ENCODE data around the gene PCDHGB2.
"Not testable (repeated sequence)": the region's sequence is repeated elsewhere in the genome, so short reads cannot be mapped to it uniquely, and the experiment has no call there.

Gene PCDHGB2

GRCh38 chr5:141389153-141390042, 29.6 kb downstream of the PCDHGB2 start:
- no peak for DNase-seq (ENCODE audit: extremely low read depth, low read depth)
- H3K4me3 ChIP-seq (replicated peaks; ENCODE audit: low read depth, low read length), result no peak overlapping the region
- TF ChIP-seq, protein P1, sequence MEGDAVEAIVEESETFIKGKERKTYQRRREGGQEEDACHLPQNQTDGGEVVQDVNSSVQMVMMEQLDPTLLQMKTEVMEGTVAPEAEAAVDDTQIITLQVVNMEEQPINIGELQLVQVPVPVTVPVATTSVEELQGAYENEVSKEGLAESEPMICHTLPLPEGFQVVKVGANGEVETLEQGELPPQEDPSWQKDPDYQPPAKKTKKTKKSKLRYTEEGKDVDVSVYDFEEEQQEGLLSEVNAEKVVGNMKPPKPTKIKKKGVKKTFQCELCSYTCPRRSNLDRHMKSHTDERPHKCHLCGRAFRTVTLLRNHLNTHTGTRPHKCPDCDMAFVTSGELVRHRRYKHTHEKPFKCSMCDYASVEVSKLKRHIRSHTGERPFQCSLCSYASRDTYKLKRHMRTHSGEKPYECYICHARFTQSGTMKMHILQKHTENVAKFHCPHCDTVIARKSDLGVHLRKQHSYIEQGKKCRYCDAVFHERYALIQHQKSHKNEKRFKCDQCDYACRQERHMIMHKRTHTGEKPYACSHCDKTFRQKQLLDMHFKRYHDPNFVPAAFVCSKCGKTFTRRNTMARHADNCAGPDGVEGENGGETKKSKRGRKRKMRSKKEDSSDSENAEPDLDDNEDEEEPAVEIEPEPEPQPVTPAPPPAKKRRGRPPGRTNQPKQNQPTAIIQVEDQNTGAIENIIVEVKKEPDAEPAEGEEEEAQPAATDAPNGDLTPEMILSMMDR (IDR thresholded peaks at IDR 0.05; ENCODE audit: low read depth, low read length, missing control alignments), result no peak

GRCh38 chr5:141392429-141393198, 32.8 kb downstream of the PCDHGB2 start, which contains the start of gene PCDHGA8:
Gene PCDHGA8, plus strand, starts transcription at chr5:141392633. Its CDS starts 181 bp downstream, at chr5:141392814.
- no peak within 1 kb of the TSS for H3K4me3 ChIP-seq (replicated peaks; ENCODE audit: low read depth, low read length)
- no peak for DNase-seq (ENCODE audit: extremely low read depth, low read depth)
- TF ChIP-seq, protein P1 (IDR thresholded peaks at IDR 0.05; ENCODE audit: low read depth, low read length, missing control alignments), result peak; percentile 19

GRCh38 chr5:141393267-141393666, 33.5 kb downstream of the PCDHGB2 start:
- TF ChIP-seq, protein P1 (IDR thresholded peaks at IDR 0.05; ENCODE audit: low read depth, low read length, missing control alignments), result no peak
- no peak for DNase-seq (ENCODE audit: extremely low read depth, low read depth)
- H3K4me3 ChIP-seq (replicated peaks; ENCODE audit: low read depth, low read length), result no peak overlapping the region

DNA sequence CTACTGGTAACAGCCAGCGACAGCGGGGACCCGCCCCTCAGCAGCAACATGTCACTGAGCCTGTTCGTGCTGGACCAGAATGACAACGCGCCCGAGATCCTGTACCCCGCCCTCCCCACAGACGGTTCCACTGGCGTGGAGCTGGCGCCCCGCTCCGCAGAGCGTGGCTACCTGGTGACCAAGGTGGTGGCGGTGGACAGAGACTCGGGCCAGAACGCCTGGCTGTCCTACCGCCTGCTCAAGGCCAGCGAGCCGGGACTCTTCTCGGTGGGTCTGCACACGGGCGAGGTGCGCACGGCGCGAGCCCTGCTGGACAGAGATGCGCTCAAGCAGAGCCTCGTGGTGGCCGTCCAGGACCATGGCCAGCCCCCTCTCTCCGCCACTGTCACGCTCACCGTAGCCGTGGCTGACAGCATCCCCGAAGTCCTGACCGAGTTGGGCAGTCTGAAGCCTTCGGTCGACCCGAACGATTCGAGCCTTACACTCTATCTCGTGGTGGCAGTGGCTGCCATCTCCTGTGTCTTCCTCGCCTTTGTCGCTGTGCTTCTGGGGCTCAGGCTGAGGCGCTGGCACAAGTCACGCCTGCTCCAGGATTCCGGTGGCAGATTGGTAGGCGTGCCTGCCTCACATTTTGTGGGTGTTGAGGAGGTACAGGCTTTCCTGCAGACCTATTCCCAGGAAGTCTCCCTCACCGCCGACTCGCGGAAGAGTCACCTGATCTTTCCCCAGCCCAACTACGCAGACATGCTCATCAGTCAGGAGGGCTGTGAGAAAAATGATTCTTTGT, 34.8 kb downstream of the PCDHGB2 start:
- DNase-seq (ENCODE audit: extremely low read depth, low read depth); H3K4me3 ChIP-seq (replicated peaks; ENCODE audit: low read depth, low read length): not testable (repeated sequence)

DNA sequence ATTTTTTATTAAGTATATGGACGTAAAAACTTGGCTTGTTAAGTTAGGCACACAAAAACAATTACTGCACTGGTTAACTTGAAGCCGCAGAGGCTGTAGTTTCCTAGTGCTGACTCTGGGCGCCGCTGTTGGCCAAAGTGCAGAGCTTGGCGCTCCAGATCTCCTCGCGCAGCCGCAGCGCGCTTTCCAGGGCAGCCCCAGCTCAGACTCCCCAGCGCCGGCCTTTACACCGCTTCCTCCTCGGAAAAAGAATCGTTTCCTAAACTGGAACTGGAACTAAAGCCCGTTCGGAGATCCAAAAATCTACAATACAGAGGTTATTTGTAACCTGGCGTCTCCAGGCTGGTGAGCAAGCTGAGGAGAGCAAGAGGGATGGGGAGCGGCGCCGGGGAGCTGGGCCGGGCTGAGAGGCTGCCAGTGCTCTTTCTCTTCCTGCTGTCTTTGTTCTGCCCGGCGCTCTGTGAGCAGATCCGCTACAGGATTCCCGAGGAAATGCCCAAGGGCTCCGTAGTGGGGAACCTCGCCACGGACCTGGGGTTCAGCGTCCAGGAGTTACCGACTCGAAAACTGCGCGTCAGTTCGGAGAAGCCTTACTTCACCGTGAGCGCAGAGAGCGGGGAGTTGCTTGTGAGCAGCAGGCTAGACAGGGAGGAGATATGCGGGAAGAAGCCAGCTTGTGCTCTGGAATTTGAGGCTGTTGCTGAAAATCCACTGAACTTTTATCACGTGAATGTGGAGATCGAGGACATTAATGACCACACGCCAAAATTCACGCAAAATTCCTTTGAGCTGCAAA, 38.2 kb downstream of the PCDHGB2 start, which contains the start of gene PCDHGB5:
PCDHGB5 (plus strand) TSS at position 192 of the 796 bp plus-strand sequence; CDS start at position 373, 181 bp downstream.
- peak within 1 kb of the TSS; percentile 31 for H3K4me3 ChIP-seq (replicated peaks; ENCODE audit: low read depth, low read length)
- DNase-seq (ENCODE audit: extremely low read depth, low read depth), result not testable (repeated sequence)
- TF ChIP-seq, protein P1 (IDR thresholded peaks at IDR 0.05; ENCODE audit: low read depth, low read length, missing control alignments), result peak; percentile 66

DNA sequence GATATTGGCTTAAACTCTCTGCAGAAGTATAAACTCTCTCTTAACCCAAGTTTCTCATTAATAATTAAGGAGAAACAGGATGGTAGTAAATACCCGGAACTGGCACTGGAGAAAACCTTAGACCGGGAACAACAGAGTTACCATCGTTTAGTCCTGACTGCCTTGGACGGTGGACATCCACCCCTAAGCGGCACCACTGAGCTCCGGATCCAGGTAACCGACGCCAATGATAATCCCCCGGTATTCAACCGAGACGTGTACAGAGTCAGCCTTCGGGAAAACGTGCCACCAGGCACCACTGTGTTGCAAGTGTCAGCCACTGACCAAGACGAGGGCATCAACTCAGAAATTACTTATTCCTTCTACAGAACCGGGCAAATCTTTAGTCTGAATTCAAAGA, 38.8 kb downstream of the PCDHGB2 start:
- TF ChIP-seq, protein P1 (IDR thresholded peaks at IDR 0.05; ENCODE audit: low read depth, low read length, missing control alignments), result no peak
- no peak for DNase-seq (ENCODE audit: extremely low read depth, low read depth)
- H3K4me3 ChIP-seq (replicated peaks; ENCODE audit: low read depth, low read length), result no peak overlapping the region
